Muscle layer of duodenum (tissue), 2 donors: ENCODE results near the gene CIDEA.
"Not testable (repeated sequence)": the region's sequence is repeated elsewhere in the genome, so short reads cannot be mapped to it uniquely, and the experiment has no call there.

Experiments used
- H3K27ac ChIP-seq: one replicate; pipeline ENCODE4 v1.7.0; 2013; ENCODE audit warnings: mild to moderate bottlenecking, low read length
- H3K27me3 ChIP-seq: one replicate; pipeline ENCODE4 v1.7.0; 2013; ENCODE audit warnings: low read depth, mild to moderate bottlenecking, control low read depth, low read length
- H3K36me3 ChIP-seq, 2 donors: one replicate each; pipeline ENCODE4 v1.7.0; 2013; ENCODE audit warnings: low read length in 2 of 2, control low read depth in 1 of 2, mild to moderate bottlenecking in 1 of 2; ENCODE audit not compliant: insufficient read depth in 2 of 2, control insufficient read depth in 1 of 2
- H3K4me1 ChIP-seq, 2 donors: one replicate each; pipeline ENCODE4 v1.7.0; 2013; ENCODE audit warnings: low read length in 2 of 2, mild to moderate bottlenecking in 2 of 2, control low read depth in 1 of 2, moderate library complexity in 1 of 2; ENCODE audit not compliant: insufficient read depth in 2 of 2, control insufficient read depth in 1 of 2
- H3K4me3 ChIP-seq, 2 donors: one replicate each; pipeline ENCODE4 v1.7.0; 2013; ENCODE audit warnings: low read length in 2 of 2, low read depth in 1 of 2, mild to moderate bottlenecking in 1 of 2
- H3K9me3 ChIP-seq, 2 donors: one replicate each; pipeline ENCODE4 v1.7.0; 2013; ENCODE audit warnings: low read length in 2 of 2, control low read depth in 1 of 2, mild to moderate bottlenecking in 1 of 2; ENCODE audit not compliant: control insufficient read depth in 1 of 2
- donor health status: healthy.

Gene CIDEA, protein sequence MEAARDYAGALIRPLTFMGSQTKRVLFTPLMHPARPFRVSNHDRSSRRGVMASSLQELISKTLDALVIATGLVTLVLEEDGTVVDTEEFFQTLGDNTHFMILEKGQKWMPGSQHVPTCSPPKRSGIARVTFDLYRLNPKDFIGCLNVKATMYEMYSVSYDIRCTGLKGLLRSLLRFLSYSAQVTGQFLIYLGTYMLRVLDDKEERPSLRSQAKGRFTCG

DNA sequence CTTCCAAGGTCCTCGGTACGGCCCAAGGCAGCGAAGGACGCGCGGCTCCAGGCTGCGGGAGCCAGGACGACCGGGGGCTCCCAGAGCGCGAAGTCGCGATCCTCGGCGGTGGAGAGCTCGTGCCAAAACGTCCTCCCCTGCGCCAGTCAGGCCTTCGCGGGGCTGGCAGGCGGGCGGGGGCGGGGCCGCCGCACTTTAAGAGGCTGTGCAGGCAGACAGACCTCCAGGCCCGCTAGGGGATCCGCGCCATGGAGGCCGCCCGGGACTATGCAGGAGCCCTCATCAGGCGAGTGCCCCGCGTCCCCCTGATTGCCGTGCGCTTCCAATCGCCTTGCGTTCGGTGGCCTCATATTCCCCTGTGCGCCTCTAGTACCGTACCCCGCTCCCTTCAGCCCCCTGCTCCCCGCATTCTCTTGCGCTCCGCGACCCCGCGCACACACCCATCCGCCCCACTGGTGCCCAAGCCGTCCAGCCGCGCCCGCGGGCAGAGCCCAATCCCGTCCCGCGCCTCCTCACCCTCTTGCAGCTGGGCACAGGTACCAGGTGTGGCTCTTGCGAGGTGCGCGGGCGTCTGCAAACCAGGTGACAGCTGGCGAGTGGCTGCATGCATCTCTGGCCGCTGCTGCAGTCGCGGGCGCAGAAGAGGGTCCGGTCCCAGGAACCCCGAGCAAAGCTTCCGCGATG, at the start of gene CIDEA:
Gene CIDEA (plus strand): TSS at position 226 of the 684 bp plus-strand sequence. CDS start 23 bp downstream, at position 249.
- peaks cover 28% of the 10 kb centered on the region for H3K27me3 ChIP-seq
- H3K4me3 ChIP-seq: peak within 1 kb of the TSS; percentile 1 to 66
- no peaks in the 10 kb centered on the region for H3K9me3 ChIP-seq
- no peaks in the 10 kb centered on the region for H3K36me3 ChIP-seq
- H3K4me1 ChIP-seq: peaks cover 0 to 18% of the 10 kb centered on the region in 2 donors
- no peak within 1 kb of the TSS for H3K27ac ChIP-seq

DNA sequence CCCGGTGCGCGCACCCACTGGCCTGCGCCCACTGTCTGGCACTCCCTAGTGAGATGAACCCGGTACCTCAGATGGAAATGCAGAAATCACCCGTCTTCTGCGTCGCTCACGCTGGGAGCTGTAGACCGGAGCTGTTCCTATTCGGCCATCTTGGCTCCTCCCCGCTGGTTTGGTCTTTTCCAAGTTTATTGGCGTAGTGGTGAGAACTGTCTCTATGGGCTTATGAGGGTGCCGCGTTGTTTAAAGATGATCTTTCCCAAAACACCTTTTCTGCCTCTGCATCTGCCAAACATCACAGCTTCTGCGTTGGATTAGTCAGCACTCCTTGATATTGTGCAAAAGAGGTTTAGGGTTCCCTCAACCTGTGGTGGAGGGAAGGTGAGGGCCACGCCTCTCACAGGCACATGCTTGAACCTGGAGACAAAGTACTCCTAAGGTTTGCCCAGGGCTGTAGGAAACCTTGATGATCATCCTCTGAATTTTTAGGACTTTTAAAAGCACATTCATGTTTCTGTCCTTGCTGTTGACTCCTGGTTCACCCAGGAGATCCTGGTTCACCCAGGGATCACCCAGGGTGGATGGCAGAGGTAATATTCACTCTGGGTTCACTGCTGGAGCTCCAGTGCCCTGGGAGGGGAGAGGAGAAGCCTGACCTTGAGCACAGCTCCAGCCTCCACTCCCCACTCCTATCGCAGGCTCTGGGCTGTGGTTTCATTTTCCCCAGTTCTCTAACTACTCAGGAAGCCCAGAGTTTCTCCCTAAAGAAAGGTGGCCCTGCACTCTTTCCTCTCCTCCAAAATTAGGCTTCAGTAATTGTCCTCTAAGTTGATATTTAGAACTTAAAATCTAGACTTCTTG, 45.6 kb upstream of the CIDEA start:
- not testable (repeated sequence) for H3K4me1 ChIP-seq, H3K4me3 ChIP-seq, H3K27ac ChIP-seq

DNA sequence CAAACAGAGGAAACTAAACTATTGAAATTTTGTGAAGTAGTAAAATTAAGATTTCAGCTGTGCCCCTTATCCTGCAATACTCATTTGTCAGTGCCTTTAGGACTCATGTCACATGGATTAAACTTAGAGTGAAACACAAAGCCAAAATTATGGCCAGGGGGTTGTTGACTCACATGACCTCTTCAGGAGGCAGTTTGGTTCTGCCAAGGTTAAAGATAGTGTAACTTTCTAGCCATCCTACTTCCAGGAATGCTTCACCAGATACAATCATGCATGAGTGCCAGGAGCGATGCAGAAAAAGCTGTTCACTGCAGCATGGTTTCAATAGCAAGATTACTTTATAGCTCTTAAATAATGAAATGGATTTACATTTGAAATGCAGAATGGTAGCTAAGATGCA, 41.9 kb upstream of the CIDEA start:
- H3K4me3 ChIP-seq, H3K27ac ChIP-seq, H3K9me3 ChIP-seq, H3K27me3 ChIP-seq, H3K36me3 ChIP-seq, H3K4me1 ChIP-seq: not testable (repeated sequence)

More for the DNA sequence above, 45.6 kb upstream of the CIDEA start:
- not testable (repeated sequence) for H3K36me3 ChIP-seq, H3K27me3 ChIP-seq, H3K9me3 ChIP-seq

DNA sequence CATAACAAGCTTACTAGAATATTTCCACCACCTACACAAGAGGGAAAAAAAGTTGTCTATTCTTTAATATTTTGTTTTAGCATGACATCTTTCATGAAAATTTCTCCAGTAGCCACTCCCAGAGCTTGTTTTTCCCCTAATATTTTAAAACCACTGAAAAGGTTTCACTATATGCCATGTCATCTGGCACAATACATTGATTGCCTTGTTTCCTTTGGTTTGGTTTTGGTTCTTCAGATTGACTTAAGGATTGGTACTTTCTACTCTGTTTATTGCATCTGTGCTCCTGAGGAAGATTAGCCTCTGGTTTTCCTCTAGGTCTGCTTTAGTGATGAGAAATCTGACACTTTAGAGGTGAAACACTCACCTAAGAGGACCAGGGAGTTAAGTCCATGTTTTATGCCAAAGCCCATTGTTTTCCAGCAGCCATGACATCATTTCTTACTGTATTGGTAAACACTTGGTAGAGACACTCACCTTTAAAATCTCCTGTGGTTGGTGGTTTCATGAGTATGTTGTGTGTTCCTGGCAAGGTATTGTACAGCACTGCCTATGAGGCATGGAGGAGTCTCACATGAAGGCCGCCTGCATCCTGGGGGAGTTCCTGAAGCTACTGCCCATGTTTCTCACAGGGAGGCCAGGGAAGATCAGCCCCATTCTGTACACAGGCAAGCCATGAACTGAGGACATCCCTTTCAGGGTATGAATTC, 39.7 kb upstream of the CIDEA start:
- H3K9me3 ChIP-seq, H3K27me3 ChIP-seq, H3K36me3 ChIP-seq, H3K4me3 ChIP-seq, H3K4me1 ChIP-seq, H3K27ac ChIP-seq: not testable (repeated sequence)

DNA sequence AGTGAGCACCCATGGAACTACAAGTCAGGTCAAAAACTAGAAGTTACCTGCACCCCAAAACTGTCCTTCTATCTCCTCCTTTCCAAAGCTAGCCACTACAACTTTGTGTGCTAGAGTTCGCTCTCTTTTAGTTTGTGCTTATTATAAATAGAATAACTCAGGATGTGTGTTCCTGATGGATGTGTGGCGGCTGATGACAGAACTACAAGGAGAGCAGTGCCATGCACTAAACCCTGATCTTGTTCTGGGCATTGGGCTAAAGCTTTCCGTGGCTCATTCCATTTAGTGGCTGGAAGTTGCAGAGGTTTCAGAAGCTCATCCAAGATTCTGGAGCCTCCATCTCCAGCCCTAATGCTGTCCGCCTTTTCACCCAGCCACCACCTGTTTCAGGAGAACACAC, 37.7 kb upstream of the CIDEA start:
- H3K4me3 ChIP-seq, H3K27me3 ChIP-seq, H3K27ac ChIP-seq, H3K36me3 ChIP-seq, H3K4me1 ChIP-seq, H3K9me3 ChIP-seq: not testable (repeated sequence)

DNA sequence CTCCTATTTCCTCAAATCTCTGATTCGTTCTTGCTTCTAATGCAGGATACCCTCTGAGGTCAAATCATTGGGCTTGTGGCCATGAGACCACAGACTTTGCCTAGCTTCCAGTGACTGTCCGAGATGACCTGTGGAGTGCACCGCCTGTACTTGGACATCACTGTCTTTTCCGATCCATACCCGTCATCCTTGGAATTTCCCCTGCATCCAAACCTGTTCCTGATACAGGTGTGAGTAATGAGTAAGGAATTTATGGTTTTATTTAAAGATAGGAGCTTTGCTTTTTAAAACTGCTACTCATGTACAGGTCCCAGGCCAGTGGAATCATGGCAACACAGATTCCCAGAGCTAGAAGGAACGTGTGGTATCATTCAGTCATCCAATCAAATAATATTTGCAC, 35.6 kb upstream of the CIDEA start:
- not testable (repeated sequence) for H3K4me1 ChIP-seq, H3K9me3 ChIP-seq, H3K4me3 ChIP-seq, H3K27me3 ChIP-seq, H3K27ac ChIP-seq, H3K36me3 ChIP-seq

DNA sequence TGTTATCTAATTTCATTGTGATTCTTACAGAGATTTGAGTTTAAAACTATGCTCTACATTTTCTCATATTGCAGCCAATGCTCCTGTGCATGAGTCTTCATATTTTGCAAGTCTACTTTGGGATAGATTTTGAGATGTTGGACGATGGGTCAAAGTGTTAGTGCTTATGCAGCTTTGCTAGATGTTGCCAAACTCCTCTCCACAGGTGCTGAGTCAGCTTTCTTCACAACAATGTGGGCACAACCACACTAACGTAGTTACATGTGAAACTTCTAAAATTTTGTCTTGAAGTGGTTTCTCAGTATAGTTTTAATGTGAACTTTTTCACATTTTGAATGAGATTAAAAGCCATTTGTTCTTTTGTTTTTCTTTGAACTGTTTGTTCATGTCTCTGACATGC, 32.1 kb upstream of the CIDEA start:
- not testable (repeated sequence) for H3K36me3 ChIP-seq, H3K4me3 ChIP-seq, H3K27ac ChIP-seq, H3K9me3 ChIP-seq, H3K27me3 ChIP-seq, H3K4me1 ChIP-seq

DNA sequence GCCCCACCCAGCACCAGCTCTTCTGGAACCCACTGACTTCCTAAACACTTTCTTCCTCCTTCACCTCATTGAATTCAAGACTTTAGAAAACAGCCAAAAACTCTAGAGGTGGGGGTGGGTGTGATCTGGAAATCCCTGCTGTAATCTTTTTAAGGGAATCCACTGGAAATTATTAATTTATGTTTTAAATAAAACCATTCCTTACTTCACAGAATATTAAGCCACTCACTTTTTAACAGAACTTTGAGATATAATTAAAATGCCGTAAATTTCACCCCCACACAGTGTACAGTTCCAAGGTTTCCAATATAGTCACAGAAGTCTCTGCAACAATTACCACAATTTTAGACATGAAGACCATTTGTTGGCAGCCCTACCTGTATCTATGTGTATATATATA, 30.8 kb upstream of the CIDEA start:
- H3K4me3 ChIP-seq, H3K9me3 ChIP-seq, H3K4me1 ChIP-seq, H3K36me3 ChIP-seq, H3K27me3 ChIP-seq, H3K27ac ChIP-seq: not testable (repeated sequence)

DNA sequence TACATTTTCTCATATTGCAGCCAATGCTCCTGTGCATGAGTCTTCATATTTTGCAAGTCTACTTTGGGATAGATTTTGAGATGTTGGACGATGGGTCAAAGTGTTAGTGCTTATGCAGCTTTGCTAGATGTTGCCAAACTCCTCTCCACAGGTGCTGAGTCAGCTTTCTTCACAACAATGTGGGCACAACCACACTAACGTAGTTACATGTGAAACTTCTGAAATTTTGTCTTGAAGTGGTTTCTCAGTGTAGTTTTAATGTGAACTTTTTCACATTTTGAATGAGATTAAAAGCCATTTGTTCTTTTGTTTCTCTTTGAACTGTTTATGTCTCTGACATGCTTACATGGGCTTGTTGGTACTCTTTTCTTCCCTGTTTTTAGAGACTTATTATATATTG, 27.4 kb upstream of the CIDEA start:
- not testable (repeated sequence) for H3K4me1 ChIP-seq, H3K36me3 ChIP-seq, H3K27ac ChIP-seq, H3K4me3 ChIP-seq, H3K27me3 ChIP-seq, H3K9me3 ChIP-seq

DNA sequence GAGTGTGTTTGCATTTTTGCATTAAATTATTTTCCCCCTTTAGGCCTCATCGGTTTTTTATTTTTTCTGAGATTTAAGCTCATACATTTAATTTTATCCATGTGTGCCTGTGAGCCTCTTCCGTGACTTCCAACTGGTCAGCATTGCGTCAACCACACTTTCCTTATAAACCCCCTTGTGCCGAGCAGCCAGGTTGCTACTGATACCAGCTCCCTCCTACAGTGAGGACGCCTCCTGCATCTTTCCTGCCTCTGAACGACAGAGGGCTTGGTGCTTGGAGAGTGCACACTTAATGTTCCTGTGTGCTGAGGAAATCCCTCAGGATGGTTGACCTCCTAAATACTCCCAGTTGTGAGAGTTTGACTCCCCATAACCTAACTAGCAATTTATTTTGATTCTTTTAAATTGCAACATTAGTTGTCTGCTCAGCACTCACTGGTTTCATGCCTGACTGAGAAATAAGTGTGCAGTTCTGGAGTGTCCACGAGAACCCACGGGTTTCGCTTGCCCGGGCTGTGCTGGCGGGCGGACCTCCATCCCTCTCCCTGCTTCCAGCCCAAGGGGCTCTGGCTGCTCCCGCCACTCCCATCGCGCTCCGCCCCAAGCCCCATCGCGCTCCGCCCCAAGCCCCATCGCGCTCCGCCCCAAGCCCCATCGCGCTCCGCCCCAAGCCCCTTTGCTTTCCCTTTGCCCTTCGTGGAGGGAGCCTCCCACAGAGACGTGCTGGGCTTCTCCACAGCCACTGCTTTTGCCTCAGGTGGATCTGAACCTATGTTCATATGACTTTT, 26.6 kb upstream of the CIDEA start:
- H3K4me3 ChIP-seq, H3K9me3 ChIP-seq, H3K27ac ChIP-seq, H3K4me1 ChIP-seq, H3K27me3 ChIP-seq, H3K36me3 ChIP-seq: not testable (repeated sequence)

DNA sequence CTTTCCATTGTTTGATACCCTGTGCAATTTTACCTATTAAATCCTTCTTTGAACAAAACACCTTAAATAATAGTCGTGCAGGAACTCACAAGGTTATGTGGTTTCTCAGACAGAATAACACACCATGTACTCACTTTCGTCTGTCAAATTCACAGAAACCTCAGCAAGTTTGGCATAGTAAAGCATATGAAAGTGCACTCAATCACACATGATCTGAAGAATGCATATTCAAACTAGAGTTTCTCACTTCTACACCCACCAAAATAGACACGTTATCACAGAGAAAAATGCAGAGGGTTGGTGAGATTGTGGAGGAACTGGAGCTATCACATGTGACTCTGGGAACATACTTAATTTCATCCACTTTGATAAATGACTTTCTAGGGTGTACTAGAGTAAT, 25.9 kb upstream of the CIDEA start:
- not testable (repeated sequence) for H3K27ac ChIP-seq, H3K36me3 ChIP-seq, H3K4me1 ChIP-seq, H3K4me3 ChIP-seq, H3K27me3 ChIP-seq, H3K9me3 ChIP-seq
